ENCODE measurements around the gene STAG1.
A peak's percentile ranks its signal among the peaks of the same experiment; 100 is the strongest.
"Not testable (repeated sequence)": the region's sequence is repeated elsewhere in the genome, so short reads cannot be mapped to it uniquely, and the experiment has no call there.

The STAG1 gene

DNA sequence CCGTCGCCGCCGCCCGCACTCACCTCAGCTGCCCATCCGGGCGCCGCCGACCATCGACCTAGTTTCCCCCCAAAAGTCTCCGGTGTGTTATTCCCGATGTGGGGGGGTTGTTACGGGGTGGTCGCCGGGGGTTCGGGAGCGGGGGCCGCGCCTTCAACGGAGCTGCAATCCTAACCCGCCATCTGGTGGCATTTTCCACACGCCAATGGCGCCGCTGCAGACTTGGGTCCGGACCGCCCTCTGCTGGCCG, at the start of gene STAG1:
TSS of gene STAG1 (minus strand) at position 207 of the 250 bp plus-strand sequence. CDS start 121,480 bp downstream, outside the sequence.
- DNase-seq: no peak

GRCh38 chr3:136801146-136801545, 49.0 kb upstream of the STAG1 start:
- not testable (repeated sequence) for DNase-seq

- DNase-seq: no peak
Measured at GRCh38 chr3:136792556-136793330, 40.6 kb upstream of the STAG1 start.

- DNase-seq: no peak
Measured at GRCh38 chr3:136790786-136791185, 38.6 kb upstream of the STAG1 start.

GRCh38 chr3:136789976-136790375, 37.8 kb upstream of the STAG1 start:
- no peak for DNase-seq

- DNase-seq: no peak
Measured at GRCh38 chr3:136788154-136788553, 36.0 kb upstream of the STAG1 start.

DNA sequence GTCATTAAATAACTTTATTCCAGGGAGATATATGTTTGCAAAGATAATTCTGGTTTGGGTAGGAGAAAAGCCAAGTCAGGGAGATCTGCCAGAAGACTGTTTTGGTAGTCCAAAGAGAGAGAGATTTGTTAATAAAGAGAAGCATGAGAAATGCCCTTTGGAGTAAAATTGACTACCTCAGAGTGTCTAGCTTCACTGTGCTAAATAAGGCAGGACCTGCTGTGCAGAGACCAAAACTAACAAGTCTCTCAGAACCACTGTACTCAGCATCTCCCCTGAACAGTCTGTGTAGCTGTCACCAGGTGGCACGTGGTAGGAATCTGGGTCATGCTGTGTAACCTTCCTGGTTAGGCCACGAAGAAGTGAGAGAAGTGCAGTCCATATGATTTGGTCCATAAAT, 35.2 kb upstream of the STAG1 start:
- peak; percentile 32 for DNase-seq

- DNase-seq: no peak
Measured at GRCh38 chr3:136783708-136784191, 31.6 kb upstream of the STAG1 start.

DNA sequence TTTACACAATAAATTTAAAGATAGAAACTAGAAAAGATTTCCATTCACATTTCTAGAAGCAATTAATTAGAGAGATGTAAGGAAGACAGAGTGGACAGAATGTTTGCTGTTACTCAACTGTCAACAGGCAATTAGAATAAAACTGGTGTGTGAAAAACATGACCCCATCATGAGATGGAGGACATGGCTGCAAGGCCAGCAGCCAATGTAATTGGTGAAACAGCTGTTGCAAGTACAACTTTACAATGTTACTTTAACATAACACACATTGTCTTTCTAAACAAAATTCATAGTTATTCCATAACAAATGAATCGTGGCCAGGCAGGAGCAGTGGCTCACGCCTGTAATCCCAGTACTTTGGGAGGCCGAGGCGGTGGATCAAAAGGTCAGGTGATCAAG, 28.6 kb upstream of the STAG1 start:
- DNase-seq: no peak

DNA sequence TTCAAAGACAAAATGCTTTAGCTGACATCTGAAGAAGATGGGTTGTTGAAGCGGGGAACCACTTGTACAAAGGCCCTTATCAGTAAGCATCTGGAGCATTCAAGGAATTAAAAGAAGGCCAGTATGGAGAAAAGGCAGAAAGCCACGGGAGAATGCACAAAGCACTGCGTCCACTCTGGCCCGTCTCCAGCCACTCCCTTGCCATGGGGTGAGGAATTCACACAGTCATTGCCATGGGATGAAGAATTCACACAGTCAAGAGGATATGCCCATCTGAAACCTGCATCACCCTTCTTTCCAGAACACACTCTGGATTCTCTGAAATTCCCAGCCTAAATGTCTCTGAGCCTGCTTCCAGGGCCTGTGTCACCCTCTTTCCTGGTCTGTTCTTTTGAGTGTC, 26.7 kb upstream of the STAG1 start:
- DNase-seq: peak; percentile 10

GRCh38 chr3:136772709-136773108, 20.5 kb upstream of the STAG1 start:
- peak; percentile 37 for DNase-seq

- DNase-seq: peak; percentile 16
Measured at GRCh38 chr3:136758160-136759102, 6.3 kb upstream of the STAG1 start.

DNA sequence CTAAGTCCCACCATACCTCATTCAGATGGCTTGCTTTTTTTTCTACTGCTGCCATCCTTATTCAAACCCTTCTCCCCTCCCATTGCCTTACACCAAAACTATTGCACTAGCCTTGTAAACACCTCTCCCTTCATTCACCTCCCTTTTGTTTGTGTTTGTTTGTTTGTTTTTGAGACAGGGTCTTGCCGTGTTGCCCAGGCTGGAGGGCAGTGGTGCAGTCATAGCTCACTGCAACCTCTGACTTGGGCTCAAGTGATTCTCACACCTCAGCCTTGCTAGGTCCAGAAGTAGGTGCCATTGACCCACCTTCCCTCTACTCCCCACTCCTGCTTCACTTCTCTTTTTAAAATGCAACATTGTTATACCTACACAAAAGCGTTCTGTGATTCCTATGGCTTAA, 3.0 kb upstream of the STAG1 start:
- no peak for DNase-seq

DNA sequence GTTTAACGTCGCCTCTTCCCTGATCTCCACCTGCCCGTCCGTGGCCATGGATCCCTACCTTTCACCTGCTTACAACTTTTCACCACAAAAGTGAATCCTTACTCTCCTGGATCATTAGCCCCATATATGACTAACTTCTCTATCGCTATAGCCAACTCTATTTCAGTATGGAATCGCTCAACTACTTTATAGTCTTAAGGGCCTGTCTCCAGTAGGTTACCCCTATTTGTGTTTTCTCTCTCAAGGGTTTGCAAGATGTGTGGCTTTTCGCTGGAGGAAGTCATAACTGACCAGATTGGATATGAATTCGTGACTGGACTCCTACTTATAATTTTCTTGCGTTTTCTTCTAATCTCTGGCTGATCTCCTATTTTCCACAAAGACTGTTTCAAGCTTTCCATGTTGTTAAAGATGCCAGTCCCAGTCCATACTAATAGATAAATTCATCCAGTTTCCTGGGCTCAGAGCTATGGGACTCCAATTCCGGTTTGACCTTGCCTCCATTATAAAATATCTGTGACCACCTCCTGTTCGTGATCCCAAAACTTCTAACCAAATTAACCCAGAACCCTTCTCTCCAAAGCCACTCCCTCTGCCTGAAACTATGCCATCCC, 1.3 kb upstream of the STAG1 start:
- DNase-seq: no peak

DNA sequence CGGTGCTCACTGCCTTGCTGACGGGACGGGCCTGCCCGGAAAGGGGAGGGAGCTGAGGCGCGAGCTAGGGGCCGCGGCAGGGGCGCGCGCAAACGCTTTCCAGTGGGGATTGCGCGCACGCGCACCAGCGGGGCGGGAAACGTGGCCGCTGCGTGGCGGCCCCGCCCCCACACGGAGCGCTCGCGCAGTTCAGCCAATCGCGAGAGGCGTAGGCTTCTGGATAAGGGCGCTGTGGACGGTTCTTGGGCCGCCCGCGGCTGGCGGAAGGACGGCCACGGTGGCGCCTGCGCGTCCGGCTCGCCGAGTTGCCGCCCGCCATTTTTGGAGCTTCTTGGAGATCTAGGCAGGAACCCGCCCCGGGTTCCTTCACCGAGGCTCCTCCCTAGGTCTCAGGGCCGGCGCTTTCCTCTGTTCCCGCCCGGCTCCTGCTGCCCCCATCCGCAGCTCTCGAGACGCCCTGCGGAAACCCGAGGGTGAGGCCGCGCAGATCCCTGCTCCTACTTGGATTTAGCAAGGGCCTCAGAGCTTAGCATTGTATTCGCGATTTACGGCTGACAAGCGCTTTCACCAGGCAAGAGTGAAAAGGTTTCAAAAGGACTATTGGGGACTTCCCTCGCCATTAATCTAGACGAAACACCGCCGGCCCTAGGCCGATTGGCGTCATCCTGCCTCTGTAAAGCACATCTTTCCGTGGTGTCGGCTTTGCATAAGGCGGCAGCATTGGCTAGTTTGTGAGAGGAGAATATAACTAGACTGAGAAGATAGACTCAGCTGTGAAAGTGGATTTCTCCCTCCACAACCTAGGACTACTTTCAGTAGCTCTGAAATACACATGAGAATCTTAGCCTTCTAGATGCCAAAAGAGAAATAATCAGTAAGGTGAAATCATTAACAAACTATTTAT, 496 bp upstream of the STAG1 start:
- peak; percentile 98 for DNase-seq

DNA sequence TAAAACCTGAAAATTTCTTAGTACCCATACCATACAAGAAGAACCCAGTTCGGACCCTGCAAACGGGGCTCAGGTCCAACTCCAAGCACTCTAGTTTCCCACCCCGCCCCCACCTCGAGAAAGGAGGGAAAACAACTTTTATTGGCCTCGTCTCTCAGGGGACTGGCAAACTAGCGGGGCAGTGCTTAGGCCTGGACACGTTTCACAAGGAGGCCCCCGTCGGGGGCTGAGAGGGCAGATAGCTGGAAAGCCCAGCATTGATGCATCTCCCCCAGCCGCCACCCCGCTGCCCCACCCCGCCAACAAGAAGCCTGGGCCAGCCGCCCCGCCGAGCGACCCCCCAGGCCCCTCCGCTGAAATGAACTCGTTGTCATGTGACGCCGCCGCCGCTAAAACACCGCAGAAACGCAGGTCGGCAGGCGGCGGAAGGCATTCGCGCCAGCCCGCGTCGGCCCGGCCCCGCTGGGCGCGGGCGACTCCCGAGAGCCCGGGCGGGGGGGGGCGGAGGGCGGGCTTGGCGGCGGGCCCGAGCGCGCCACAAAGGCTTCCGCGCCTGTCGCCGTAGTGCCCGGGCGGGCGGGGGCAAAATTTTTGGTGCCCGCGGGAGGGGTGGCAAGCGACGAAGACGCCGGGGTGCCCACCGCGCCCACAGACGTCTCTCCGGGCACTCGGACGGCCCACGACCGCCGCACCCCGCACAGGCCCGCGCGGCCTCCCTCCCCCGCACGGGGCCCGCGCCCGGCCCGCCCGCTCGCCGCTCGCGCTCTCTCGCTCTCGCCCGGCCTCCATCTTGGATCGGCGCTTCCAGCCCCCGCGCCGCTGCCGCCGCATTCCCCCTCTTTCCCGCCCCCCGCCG, 634 bp downstream of the STAG1 start:
- peak; percentile 78 for DNase-seq

DNA sequence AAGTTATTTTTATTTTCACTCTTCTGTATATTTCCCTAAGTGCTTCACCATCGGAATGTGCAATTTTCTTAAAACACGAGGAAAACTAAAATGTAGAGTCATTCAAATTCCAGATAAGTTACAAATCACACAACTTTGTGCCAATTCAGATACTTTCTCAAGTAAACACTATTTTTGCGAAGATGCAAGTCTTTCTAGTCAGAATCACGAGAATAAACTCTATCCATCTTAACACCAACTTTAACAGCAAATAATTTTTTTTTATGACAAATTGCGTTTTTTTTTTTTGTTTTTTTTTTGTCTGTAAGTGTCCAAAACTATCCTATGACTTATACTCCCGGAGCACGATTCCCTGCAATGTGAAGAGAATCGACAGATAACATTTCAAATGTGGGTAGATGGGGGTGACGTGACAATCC, 1.3 kb downstream of the STAG1 start:
- peak; percentile 60 for DNase-seq

DNA sequence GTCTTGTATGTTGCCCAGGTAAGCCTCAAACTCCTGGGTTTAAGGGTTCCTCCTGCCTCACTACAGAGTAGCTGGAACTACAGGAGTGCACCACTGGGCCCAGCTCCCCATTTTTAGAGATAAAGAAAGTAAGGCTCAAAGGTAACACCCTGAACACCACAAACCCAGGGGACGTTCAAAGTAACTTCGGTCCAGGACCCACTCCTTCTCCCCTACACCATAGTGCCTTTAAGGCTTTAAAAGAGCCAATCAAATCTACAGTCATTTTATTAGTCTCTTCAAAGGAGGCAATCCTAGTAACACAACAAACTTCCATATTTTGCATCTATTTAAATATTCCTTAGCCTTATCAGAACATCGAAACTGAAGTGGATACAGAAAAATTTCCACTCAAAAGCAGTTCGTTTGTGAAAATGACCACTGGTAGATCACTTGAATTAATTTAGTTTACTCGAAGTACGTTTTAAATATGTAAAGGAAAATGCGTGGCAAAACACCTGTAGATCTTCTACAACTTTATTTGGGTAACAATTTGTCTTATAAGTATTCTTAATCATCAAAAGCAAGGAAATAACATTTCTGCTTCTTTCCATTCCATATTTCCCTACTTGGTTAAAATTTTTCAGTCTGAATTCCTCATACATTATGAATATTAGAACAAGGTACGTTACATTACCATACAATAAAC, 1.8 kb downstream of the STAG1 start:
- no peak for DNase-seq

- DNase-seq: not testable (repeated sequence)
Measured at GRCh38 chr3:136749602-136750001, 2.6 kb downstream of the STAG1 start.

DNA sequence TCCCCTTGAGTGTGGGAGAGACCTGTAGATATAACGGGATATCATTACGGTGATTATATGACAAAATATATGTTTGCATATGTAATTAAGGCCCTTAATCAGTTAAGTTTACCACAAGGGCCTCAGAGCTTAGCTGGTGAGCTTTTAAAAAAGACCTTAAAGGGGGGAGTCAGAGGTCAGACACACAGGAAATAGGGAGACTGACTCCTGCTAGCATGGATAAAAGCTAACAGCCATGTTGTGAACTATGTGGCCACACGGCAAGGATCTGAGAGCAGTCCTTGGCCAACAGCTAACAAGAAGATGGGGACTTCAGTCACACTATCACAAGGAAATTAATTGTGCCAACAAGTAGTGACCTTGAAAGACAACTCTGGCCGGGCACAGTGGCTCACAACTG, 3.1 kb downstream of the STAG1 start:
- DNase-seq: no peak

DNA sequence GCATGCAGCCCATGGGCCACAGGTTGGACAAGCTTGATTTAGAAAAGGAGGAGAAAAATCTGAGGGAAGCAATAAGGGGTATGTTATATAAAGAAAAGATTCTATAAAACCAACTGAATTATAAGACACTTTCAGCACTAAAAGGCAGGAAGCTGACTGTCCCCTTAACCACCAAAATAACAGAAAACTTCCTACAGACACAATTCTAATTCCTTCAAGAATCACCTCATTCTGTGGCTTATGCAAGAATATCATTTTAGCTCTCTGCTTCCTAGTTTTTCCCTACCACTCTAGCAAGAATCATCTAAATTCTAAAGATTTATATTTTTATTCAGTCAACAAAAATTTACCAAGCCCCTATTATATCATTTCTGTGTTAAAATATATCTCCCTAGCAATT, 6.3 kb downstream of the STAG1 start:
- no peak for DNase-seq
